Muscle layer of duodenum (tissue), 2 donors: Measurements from ENCODE around the gene ACSF3.
A peak's percentile ranks its signal among the peaks of the same experiment; 100 is the strongest.
"Not testable (repeated sequence)": the region's sequence is repeated elsewhere in the genome, so short reads cannot be mapped to it uniquely, and the experiment has no call there.

ENCODE experiments used
- H3K27ac ChIP-seq: one replicate; pipeline ENCODE4 v1.7.0; 2013; ENCODE audit warnings: mild to moderate bottlenecking, low read length
- H3K27me3 ChIP-seq: one replicate; pipeline ENCODE4 v1.7.0; 2013; ENCODE audit warnings: low read depth, mild to moderate bottlenecking, control low read depth, low read length
- H3K36me3 ChIP-seq, 2 donors: one replicate each; pipeline ENCODE4 v1.7.0; 2013; ENCODE audit warnings: low read length in 2 of 2, control low read depth in 1 of 2, mild to moderate bottlenecking in 1 of 2; ENCODE audit not compliant: insufficient read depth in 2 of 2, control insufficient read depth in 1 of 2
- H3K4me1 ChIP-seq, 2 donors: one replicate each; pipeline ENCODE4 v1.7.0; 2013; ENCODE audit warnings: low read length in 2 of 2, mild to moderate bottlenecking in 2 of 2, control low read depth in 1 of 2, moderate library complexity in 1 of 2; ENCODE audit not compliant: insufficient read depth in 2 of 2, control insufficient read depth in 1 of 2
- H3K4me3 ChIP-seq, 2 donors: one replicate each; pipeline ENCODE4 v1.7.0; 2013; ENCODE audit warnings: low read length in 2 of 2, low read depth in 1 of 2, mild to moderate bottlenecking in 1 of 2
- H3K9me3 ChIP-seq, 2 donors: one replicate each; pipeline ENCODE4 v1.7.0; 2013; ENCODE audit warnings: low read length in 2 of 2, control low read depth in 1 of 2, mild to moderate bottlenecking in 1 of 2; ENCODE audit not compliant: control insufficient read depth in 1 of 2
- donor health status: healthy.

ACSF3 gene

GRCh38 chr16:89092013-89092412 lies 1.6 kb upstream of the ACSF3 start:
- Histone ChIP-seq H3K4me1 (peaks cover 5 to 18% of the 10 kb centered on the region in 2 donors), H3K27me3 (peaks cover 11% of the 10 kb centered on the region), H3K27ac (no peak overlapping the region), H3K9me3 (no peaks in the 10 kb centered on the region), H3K36me3 (no peaks in the 10 kb centered on the region), H3K4me3 (no peak overlapping the region)

DNA sequence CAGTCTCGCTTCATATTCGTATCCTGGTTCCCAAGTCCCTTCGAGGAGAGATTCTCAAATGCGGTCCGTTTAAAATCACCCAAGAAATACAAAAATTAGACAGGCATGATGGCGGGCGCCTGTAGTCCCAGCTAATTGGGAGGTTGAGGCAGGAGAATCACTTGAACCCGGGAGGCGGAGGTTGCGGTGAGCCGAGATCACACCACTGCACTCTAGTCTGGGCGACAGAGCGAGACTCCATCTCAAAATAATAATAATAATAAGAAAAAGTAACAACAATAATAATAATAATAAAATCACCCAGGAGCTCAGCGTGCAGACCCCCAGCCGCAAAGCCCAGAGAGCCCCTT lies 425 bp upstream of the ACSF3 start:
- peaks cover 11% of the 10 kb centered on the region for H3K27me3 ChIP-seq
- peaks cover 5 to 18% of the 10 kb centered on the region in 2 donors for H3K4me1 ChIP-seq
- peak overlapping the region in 1 of 2 donors; percentile 48 for H3K4me3 ChIP-seq
- H3K9me3 ChIP-seq, H3K36me3 ChIP-seq, H3K27ac ChIP-seq: not testable (repeated sequence)

DNA sequence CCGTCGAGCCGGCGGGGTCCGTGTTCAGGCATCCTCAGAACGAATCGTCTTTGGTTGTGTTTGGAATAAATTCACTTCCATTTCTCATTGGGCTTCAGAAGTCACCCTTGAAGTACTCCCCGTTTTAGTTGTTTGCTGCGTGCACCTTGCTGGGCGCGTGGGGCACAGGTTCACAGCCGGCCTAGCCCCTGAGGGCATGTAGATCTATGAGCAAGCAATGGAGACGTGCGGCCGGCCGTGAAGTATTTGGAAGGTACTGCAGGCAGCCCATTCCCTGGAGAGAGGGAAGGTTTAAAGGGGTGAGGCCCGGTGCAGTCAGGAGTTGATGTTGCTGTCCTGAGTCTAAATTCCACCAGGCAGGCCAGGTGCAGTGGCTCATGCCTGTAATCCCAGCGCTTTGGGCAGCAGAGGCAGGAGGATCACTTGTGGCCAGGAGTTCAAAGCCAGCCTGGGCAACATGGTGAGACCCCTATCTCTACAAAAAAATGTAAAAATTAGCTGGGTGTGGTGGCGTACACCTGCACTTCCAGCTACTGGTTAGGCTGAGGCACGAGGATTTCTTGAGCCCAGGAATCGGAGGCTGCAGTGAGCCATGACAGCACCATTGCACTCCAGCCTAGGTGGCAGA lies 714 bp downstream of the ACSF3 start:
- peak overlapping the region; percentile 77 to 93 for H3K4me3 ChIP-seq
- H3K9me3 ChIP-seq: no peaks in the 10 kb centered on the region
- H3K36me3 ChIP-seq: no peaks in the 10 kb centered on the region
- H3K27me3 ChIP-seq: peaks cover 10% of the 10 kb centered on the region
- peaks cover 5 to 18% of the 10 kb centered on the region in 2 donors for H3K4me1 ChIP-seq
- peak overlapping the region; percentile 60 for H3K27ac ChIP-seq

- Histone ChIP-seq H3K27me3 (peaks cover 5% of the 10 kb centered on the region), H3K36me3 (no peaks in the 10 kb centered on the region), H3K9me3 (no peaks in the 10 kb centered on the region), H3K4me1 (peaks cover 5 to 18% of the 10 kb centered on the region in 2 donors), H3K27ac (no peak overlapping the region), H3K4me3 (peak overlapping the region; percentile 77 to 93)
Observed at GRCh38 chr16:89094880-89095258, 1.2 kb downstream of the ACSF3 start.

DNA sequence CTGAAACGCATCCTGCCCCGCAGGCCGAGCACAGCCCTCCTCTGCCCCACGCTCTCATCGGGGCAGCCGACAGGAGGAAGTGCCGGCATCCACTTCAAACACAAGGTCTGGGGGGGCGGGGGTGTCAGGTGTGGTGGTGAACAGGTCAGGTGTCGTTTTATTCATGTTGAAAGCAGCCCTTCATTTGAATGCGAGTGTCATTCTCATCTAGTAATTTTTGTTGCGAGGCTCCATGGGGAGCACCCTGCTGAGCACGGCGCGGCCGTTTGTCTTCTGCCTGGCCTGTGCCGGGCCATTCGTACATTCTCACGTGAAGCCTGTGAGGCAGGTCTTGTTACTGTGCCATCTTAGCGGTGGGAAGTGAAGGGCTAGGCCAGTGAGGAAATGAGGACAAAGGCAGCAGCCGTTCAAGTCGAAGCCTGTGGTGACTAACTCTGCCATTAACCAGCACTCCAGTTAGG lies 1.9 kb downstream of the ACSF3 start:
- no peak overlapping the region for H3K4me3 ChIP-seq
- no peaks in the 10 kb centered on the region for H3K36me3 ChIP-seq
- H3K9me3 ChIP-seq: no peaks in the 10 kb centered on the region
- H3K27ac ChIP-seq: no peak overlapping the region
- H3K27me3 ChIP-seq: no peaks in the 10 kb centered on the region
- peaks cover 5 to 18% of the 10 kb centered on the region in 2 donors for H3K4me1 ChIP-seq

- peaks cover 5 to 18% of the 10 kb centered on the region in 2 donors for H3K4me1 ChIP-seq
- peaks cover 0 to 5% of the 10 kb centered on the region in 2 donors for H3K36me3 ChIP-seq
- H3K27me3 ChIP-seq: no peaks in the 10 kb centered on the region
- H3K4me3 ChIP-seq: no peak overlapping the region
- H3K9me3 ChIP-seq: no peaks in the 10 kb centered on the region
- H3K27ac ChIP-seq: no peak overlapping the region
Observed at GRCh38 chr16:89096042-89096717, 2.5 kb downstream of the ACSF3 start.

DNA sequence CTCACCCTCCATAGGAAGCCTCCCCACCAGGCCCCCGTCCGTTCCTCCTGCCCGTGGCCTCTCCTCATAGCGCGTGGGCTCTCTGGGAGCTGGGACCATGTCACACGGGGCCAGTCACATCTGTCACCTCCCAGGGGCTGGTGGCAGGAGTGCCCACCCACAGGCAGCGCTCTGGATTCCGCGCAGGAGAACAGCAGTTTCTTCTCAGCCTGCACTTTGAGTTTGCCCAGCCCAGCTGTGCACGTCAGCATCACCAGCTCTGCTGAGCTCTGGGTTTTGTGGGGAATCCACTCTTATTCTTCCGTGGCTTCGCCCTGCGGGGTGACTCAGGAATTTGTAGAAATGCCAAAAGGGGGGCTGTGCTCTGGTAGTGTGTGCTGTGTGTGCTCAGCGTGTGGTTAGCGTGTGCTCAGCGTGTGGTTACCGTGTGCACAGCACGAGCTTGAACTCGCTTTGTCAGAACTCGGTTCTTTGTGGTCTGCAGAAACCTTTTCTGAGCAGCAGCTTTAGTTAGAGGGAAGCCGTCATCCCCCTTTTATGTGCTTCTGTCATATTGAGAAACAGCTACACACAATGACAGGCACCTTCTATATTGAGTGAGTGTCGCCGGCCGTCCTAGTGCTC lies 3.2 kb downstream of the ACSF3 start:
- Histone ChIP-seq H3K9me3 (no peaks in the 10 kb centered on the region), H3K4me3 (no peak overlapping the region), H3K4me1 (peaks cover 5 to 18% of the 10 kb centered on the region in 2 donors), H3K36me3 (peaks cover 0 to 12% of the 10 kb centered on the region in 2 donors), H3K27me3 (no peaks in the 10 kb centered on the region), H3K27ac (no peak overlapping the region)

GRCh38 chr16:89097392-89097772 lies 3.7 kb downstream of the ACSF3 start:
- Histone ChIP-seq H3K4me1 (peaks cover 5 to 18% of the 10 kb centered on the region in 2 donors), H3K36me3 (peaks cover 0 to 17% of the 10 kb centered on the region in 2 donors), H3K9me3 (no peaks in the 10 kb centered on the region), H3K27ac (no peak overlapping the region), H3K27me3 (no peaks in the 10 kb centered on the region), H3K4me3 (no peak overlapping the region)

GRCh38 chr16:89098767-89099430 lies 5.2 kb downstream of the ACSF3 start:
- H3K36me3 ChIP-seq: peaks cover 8 to 32% of the 10 kb centered on the region in 2 donors
- no peak overlapping the region for H3K27ac ChIP-seq
- no peak overlapping the region for H3K4me3 ChIP-seq
- H3K27me3 ChIP-seq: no peaks in the 10 kb centered on the region
- H3K4me1 ChIP-seq: peaks cover 5 to 14% of the 10 kb centered on the region in 2 donors
- H3K9me3 ChIP-seq: no peaks in the 10 kb centered on the region

DNA sequence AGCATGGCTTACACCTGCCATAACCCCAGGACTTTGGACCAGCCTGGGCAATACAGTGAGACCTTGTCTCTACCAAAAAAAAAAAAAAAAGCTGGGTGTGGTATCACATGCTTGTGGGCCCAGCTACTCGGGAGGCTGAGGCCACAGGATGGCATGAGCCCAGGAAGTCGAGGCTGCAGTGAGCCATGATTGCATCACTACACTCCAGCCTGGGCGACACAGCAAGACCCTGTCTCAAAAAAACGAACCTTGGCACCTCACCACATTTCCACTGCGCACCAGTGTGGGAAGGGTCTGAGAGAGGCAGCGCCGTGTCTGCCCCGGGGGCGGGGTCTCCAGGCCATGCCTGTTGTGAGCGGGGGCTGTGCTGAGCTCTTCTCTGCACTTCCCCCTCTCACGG lies 6.3 kb downstream of the ACSF3 start:
- H3K4me3 ChIP-seq: no peak overlapping the region
- H3K27ac ChIP-seq: no peak overlapping the region
- H3K27me3 ChIP-seq: no peaks in the 10 kb centered on the region
- no peaks in the 10 kb centered on the region for H3K9me3 ChIP-seq
- H3K4me1 ChIP-seq: peaks cover 3 to 5% of the 10 kb centered on the region in 2 donors
- peaks cover 13 to 42% of the 10 kb centered on the region in 2 donors for H3K36me3 ChIP-seq

GRCh38 chr16:89100601-89101302 lies 7.1 kb downstream of the ACSF3 start:
- no peaks in the 10 kb centered on the region for H3K4me1 ChIP-seq
- no peaks in the 10 kb centered on the region for H3K9me3 ChIP-seq
- H3K27ac ChIP-seq: no peak overlapping the region
- no peak overlapping the region for H3K4me3 ChIP-seq
- H3K36me3 ChIP-seq: peaks cover 13 to 44% of the 10 kb centered on the region in 2 donors
- H3K27me3 ChIP-seq: no peaks in the 10 kb centered on the region
